GM21381 (cell line): ENCODE measurements around the gene KAZN.

Source experiments
- ATAC-seq: cut with Tn5 transposase; IDR thresholded peaks from one replicate; pipeline ENCODE4 v1.9.1; 2021; ENCODE audit warnings: mild to moderate bottlenecking, moderate library complexity; ENCODE audit not compliant: unreplicated experiment

Gene KAZN

DNA sequence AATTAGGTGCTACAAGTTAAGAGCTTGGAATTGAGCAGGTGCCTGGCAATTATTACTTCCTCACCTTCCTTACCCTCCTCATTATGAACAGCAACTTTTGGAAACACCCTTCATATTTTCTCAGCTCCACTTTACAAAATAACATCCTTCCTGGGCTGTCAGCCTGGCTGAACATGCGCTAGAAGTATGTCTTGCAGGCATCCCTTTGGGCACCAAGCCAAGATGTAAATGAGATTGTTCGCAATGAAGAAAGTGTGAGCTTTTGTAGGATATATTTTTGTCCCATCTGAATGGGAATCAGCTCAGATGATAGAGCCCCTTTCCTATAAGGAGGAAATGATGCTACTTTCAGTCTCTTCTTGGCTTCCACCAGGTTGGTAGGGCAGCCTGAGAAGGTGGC, 245.9 kb downstream of the KAZN start:
- ATAC-seq: no peak

DNA sequence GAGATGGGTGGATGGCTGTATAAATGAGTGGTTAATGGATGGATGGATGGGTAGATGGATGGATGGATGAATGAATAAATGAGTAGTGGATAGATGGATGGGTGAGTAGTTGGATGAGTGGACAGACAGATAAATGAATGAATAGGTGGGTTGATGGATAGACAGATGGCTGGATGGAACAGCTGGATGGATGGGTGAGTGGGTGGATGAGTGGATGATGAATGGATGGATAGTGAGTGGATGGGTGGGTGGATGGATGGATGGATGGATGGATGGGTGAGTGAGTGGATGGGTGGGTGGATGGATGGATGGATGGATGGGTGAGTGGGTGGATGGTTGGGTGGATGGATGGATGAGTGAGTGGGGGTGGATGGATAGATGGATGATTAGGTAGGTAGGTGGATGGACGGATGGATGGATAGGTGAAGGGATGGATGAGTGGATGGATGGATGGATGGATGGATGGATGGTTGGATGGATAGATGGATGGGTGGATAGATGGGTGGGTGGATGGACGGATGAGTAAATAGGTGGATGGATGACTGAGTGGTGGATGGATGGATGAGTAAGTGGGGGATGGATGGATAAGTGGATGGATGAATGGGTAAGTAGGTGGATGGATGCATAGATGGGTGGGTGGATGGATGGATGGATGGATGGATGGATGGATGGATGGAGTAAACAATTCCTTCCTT, 246.6 kb downstream of the KAZN start:
- no peak for ATAC-seq

DNA sequence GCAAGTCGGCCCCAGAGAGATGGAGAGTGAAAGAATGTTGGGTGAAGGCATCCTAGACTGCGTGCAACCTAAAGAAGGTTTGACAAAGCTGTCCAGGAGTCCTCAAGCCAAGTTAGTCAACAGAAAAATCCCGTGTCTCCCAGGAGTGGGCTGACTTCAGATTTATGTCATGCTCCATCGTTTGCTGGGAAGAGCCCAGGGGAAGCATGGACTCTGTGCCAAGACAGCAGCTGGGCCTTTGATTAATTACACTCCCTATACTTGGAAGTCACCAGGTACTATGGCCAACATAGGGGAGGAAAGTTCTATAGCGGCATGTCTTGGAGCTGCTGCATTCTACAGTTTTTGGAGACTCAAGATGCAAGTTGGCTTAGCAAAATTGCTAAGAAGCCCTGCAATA, 247.4 kb downstream of the KAZN start:
- ATAC-seq: no peak

DNA sequence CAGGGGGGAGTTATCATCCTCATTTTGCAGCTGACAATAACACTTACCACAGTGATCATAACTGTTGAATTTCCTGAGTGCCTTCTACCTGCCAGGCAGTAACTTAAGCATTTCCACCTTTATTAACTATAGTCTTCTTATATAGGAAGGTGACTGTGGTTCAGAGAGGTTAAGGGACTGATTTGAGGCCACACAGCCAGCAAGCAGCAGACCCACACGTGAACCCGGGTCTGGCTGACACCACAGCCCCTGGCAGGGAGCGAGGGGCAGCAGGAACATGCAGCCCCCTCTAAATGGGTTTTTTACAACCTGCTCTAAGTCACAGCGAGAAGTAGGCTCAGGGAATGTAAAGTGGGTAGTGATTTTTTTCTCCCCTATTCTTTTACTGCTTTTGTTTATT, 248.2 kb downstream of the KAZN start:
- no peak for ATAC-seq

DNA sequence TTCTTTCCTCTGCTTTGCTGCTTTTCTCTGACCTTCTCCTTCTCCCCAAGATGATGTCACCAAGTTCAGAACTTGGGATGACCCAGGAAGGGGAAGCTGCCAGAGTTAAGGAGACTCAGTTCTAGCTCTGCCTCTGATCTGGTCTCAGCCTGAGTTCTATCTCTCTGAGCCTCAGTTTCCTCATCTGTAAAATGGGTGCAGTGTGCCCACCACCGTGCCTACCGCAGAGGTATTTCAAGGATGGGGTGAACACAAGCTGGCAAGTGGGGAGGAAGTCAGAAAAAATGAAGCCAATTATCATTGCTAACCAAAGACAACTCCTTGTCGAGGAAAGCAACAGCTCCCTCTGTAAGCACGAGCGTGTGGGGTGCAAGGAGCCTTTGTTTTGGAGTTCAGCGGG, 249.7 kb downstream of the KAZN start:
- no peak for ATAC-seq

DNA sequence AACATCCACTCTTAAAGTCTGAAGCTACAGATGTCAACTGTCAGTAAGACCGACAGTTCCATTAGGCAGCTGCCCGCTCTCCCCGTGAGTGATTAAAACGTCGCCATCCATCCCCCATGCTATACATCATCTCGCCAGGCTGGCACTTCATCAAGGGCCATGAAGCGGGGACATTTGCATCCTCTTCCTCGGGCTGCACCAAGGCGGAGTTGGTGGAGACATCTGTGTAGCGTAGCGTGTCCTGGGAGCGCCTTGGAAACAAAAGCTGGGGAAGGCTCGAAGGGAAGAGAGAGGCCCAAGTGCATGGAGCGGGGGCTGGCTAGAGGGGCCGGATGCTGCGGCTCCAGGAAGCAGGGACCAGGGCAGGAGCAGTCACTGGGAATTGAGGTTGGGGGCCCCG, 250.1 kb downstream of the KAZN start:
- no peak for ATAC-seq

DNA sequence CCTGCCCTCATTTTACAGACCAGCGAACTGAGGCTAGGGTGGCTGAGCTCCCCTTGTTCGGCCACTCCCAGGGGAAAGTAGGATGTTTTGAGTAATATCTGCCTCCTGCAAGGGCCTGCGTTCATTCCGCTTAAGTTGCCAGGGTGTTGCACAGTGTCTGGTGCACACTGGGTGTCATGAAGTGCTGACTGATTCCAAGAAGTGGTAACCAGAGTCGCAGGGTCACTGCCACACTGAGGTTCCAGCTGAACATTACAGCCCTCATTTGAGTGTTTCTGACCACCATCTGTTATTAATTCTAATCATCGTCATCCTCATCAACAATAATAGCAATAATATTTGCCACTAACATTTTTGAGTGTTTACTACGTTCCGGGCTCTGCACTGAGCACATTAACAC, 250.6 kb downstream of the KAZN start:
- ATAC-seq: no peak

DNA sequence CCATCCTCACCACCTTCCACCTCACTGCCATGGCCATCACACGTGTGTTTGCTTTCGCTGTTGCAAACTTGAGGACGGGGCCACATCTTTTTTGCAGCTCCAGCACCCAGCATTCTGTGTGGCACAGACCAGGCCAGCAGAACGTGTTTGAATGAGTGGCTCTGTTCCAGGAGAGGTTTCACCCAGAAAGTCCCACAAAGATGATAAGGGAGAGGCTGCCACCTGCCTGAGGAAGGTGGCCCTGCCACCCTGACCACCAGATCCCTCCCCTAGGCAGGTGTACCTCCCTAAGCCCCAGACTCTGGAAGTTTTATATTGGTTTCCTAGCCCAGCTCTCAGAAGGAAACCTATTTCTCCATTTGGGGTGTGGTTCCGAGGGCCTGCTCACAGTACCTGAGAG, 252.1 kb downstream of the KAZN start:
- ATAC-seq: no peak

DNA sequence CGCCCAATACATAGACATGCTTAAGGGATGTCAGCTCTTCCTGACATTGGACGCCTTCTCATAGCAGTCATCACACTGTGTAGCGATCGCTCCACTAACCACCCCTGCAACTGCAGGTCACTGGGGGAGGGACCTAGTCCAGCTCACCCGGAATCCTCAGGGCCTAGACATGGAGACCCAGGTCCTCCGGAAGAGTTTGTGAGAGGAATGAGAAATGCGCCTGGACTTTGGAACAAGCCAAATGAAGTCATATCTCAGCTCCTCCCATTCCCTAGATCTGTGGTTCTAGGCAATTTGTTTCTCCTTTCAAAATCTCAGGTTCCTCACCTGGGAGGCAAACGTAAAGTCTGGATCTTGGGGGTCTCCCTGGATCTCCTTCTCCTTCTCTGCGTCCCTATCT, 253.3 kb downstream of the KAZN start:
- ATAC-seq: no peak

DNA sequence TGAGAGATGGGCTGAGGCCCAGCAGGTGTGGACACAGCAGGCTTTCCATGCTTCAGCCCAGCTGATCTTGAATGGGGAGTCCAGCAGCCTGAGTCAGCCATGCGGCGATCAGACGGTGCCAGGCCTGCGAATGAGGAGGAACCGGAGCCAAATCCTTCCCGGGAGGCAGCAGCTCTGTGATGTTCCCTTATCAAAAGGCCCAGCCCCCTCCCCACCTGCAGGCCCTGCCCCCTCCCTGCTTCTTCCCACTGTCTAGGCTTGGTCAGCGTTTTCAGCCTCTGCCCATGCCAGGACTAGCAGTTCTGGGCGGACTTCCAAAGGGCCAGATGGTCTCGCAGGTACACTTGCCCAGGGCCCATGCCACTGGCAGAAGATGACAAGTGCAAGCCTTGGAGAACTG, 253.8 kb downstream of the KAZN start:
- no peak for ATAC-seq

DNA sequence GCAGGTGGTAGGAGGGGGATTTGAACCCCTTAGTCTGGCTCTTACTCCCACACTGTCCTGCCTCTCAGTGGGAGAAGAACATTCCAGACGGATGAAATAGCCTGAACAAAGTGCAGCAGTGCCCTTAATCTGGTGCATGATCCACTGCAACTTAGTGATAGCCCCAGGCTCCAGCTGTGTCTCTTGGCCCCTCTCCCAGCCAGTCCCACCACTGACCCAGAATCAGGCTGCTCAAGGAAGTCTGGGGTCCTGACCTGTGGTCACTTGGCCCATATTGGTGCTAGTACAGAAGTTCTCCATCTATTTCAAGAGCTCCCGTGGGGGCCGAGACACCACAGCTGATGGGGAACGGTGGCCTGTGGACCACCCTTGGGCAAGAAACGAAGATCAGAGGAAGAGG, 255.0 kb downstream of the KAZN start:
- no peak for ATAC-seq

DNA sequence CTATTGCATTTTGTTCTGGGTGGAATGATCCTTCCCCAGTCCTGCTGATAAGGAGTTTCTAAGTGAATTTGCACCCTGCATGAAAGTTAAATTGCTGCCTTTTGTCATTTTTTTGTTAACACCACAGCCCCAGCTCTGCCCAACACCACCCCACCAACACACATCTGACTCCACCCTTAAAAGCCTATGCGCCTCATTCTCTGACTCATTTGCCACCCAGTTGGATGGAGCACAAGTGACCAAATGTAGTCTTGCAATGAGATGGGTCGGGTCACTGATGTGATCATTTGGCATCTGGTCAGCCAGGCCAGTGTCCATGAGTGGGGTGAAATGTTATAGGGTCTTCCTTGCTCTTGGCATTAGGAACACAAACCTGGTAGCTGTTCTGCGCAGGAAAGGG, 256.8 kb downstream of the KAZN start:
- no peak for ATAC-seq

DNA sequence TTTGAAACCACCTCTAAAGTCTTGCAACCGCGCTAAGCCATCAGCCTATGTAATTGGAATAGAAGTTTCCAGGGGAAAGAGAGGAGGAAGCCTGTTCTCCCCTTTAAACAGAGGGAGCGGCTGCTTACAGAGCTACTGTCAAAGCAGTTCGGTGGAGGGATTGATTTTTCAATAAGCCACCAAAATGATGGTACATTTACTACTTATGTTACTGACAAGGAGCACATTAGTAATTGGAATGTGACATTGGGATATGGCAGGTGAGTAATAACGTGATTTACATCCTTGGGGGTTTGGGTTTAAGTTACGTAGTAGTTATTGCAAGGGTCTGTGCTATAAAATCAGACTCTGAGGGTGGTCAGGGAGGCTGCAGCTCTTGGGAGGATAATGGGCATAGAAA, 257.3 kb downstream of the KAZN start:
- ATAC-seq: no peak

DNA sequence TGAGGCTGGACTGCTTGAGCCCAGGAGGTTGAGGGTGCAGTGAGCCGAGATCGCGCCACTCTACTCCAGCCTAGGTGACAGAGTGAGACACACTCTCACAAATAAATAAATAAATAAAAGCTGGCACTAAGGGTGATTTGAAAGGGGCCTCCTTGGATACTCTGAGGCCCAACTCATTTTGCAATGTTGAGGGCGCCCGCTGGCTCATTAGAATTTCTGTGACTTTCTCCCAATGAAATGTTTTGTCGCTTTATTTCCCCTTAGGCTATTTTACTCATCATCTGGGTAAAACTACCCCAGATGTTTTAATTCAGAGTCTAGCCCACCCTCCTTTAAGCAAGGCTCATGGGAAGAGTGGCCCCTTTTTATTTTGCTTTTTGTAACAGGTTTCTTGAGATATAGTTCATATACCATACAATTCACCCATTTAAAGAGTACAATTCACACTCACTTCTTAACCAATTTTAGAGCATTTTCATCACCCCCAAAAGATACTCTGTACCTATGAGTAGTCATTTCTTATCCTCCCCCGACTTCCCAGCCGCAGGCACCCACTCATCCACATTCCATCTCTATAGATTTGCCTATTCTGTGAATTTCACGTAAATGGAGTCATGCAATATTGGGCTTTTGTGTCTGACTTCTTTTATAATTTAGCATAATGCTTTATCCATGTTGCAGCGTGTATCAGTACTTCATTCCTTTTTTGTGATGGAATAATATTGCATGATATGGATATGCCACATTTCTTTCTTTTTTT, 259.1 kb downstream of the KAZN start:
- no peak for ATAC-seq

DNA sequence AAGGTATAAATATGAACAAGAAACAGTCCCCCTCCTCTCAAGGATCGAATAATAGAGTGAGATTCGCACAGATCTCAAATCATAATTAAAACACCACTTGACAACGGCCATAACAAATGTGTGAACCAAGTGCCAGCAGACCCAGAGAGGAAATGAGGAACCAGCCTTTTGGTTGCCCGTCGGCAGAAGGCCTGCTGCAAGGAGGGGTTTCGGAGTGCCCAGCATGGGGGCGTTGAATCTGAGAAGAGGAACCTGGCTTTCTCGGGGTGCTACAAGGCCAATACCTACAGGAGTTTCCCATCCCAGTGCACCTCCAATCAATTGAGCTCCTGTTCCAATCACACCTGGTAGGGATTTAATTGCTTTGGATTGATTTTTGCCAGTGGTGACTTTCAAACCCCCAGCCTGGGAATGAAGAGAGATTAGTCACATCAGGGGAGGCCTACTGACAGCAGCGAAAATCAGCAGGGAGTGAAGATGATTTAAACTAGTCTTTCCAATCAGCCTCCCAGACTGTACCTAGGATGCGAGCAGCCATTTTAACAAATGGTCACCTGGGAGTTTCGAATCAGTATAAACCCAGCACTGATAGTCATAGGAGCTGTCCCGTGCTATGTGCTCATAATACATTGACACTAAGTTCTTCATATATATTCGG, 263.8 kb downstream of the KAZN start:
- no peak for ATAC-seq

DNA sequence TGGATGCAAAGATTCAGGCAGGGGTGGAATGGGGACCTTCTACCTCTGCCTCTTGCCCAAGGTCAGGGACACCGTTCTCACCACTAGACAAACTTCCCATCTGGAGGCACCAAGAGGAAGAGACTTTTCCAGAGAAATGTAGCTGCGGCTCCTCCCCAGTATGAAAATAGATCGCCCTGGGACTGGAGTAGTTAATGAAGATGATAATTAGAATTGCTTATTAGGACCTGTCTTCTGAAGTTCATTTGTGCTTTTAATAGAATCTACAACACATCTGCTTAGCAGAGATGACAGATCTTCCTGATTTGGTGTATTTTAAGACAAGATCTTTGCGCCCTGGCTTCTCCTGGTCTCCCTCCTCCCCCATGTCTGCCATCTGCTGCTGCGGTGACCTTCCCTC, 266.6 kb downstream of the KAZN start:
- no peak for ATAC-seq

DNA sequence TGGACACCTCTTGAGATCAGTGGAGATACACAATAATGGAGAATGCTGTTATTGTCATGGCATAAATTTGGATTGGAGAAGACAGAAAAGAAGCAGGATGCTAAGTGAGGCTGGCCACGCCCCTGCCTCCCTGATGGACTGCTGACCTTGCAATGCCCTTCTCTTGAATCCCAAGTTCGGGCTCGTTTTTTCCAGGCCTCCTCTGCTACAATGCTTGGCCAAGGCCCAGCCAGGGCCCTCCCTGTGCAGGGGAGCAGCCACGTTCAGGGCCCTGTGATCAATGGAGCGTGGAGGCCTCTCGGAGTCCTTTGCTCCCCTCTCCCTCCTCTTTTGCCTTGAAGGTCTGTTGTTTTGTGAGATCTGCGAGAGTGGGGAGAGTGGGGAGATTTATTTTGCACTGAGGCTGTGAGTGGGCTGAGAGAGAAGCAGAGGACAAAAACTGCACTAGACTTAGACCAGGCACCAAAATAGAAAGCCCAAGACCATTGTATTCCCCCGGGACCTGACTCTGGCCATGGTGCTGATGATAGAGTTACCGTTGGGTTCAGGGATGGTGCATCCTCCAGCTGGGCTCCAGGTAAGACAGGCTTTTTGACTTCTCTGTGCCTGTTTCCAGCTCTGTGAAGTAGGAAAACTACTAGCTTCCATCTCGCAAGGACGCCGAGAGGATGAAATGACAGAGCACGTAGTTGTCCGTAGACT, 268.6 kb downstream of the KAZN start:
- no peak for ATAC-seq

DNA sequence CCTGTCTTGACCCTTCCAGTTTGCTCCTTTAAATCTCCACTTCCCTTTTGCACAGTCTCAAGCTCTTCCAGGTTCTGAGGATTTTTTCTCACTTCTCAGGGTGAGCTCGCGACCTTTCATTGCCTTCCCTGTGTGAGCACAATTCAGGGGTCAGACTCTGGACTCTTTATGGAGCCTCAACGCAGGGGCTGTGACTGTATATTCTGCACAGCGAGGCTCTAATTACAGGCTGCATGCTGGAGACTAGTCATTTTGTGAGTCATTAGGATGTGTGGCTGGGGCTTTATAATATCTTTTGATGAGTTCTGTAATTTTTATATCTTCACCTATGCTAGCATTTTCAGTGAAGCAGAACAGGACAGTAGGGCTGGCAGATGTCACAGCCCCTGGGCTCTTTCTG, 270.7 kb downstream of the KAZN start:
- ATAC-seq: no peak

DNA sequence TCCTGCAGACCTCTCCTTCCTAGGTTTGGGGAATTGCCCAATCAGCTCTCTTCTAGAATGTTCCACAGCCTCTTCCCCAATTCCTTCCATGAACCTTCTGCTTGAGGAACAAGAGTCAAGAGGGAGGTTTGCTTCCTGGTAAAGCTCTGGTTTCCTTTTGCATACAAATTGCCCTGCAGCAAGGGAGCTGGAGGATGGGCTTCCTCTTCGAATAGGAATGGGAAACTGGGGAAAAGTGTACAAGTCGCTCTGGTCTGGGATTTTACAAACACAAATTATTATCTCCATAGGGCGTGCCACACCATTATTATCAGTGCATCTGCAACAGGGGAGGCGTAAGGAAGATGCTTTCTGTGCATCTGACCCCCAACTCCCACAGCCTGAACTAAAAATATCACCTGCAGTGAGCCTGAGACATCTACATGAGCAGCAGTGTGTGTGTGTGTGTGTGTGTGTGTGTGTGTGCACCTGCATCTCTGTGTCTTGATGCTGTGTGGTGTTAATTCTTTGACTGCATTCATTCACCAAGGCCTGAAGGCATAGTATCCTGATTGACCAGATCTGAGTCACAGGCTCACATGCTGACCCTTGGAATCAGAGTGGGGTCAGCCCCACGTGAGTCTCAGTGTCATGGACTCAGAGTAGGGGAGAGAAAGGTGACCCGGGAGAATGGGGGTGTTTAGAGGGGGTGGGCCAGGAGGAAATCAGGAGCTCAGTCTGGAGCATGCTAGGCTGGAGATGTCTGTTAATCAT, 272.9 kb downstream of the KAZN start:
- no peak for ATAC-seq

DNA sequence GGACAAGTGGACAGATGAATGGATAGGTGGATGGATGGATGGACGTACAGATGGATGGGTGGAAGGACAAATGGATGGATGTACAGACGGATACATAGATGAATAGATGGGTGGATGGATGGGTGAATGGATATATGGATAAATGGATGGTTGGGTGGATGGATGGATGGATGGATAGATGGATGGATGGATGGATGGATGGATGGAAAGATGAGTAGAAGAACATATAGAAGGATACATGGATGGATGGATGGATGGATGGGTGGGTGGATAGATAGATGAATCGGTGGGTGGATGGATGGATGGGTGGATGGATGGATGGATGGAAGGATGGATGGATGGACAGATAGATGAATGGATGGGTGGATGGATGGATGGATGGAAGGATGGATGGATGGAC, 274.3 kb downstream of the KAZN start:
- no peak for ATAC-seq

DNA sequence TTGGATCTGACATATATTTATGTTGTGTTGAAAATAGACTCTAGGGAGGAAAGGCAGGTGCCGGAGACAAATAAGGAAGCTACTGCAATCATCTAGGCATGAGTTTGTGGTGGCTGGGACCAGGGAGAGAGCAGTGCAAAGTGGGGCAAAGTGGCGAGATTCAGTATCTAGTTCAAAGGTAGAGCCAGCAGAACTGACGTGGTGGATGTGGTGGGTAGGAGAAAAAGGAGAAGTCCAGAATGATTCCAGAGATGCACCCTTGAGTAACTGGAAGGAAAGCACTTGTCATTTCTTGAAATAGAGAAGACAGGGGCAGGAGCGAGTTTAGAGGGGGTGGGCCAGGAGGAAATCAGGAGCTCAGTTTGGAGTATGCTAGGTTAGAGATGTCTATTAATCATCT, 275.2 kb downstream of the KAZN start:
- no peak for ATAC-seq
